Activated CD4-positive, alpha-beta T cell treated with anti-CD3 and anti-CD28 coated beads, Interleukin-2, amount 10 ng/mL, durations not matched to agents 7 days and 5 days (primary cell): ENCODE measurements around the gene STOX2. TPM values are rescaled to one million over a fixed set of nuclear protein-coding genes. Genes with fewer than 3 reads are reported as not detected.

Experiments
- CTCF ChIA-PET: fragments of 350-600 bp; sonication (Branson Sonifier 250); formaldehyde crosslinking; loops from one replicate; lab custom pipeline; 2021; ENCODE audit warnings: antibody characterized with exemption; lab: Charles Lee
- POLR2A ChIA-PET: fragments of 350-600 bp; sonication (Branson Sonifier 250); formaldehyde crosslinking; loops from one replicate; lab custom pipeline; 2021; ENCODE audit warnings: antibody characterized with exemption; lab: Charles Lee
- DNase-seq: peaks from one replicate; pipeline ENCODE4 v3.0.0-alpha.2; 2020
- H3K27ac Mint-ChIP-seq: one replicate; pipeline ENCODE4 v1.8.0; 2021; ENCODE audit warnings: mild to moderate bottlenecking, moderate library complexity, mixed read lengths
- H3K27me3 Mint-ChIP-seq: one replicate; pipeline ENCODE4 v1.8.0; 2021; ENCODE audit warnings: mixed read lengths
- H3K36me3 Mint-ChIP-seq: one replicate; pipeline ENCODE4 v1.8.0; 2021; ENCODE audit warnings: low read depth, mixed read lengths
- H3K4me1 Mint-ChIP-seq: one replicate; pipeline ENCODE4 v1.8.0; 2021; ENCODE audit warnings: mixed read lengths
- H3K4me3 Mint-ChIP-seq: one replicate; pipeline ENCODE4 v1.8.0; 2021; ENCODE audit warnings: mild to moderate bottlenecking, moderate library complexity, mixed read lengths
- H3K9me3 Mint-ChIP-seq: one replicate; pipeline ENCODE4 v1.8.0; 2021; ENCODE audit warnings: mixed read lengths
- total RNA-seq, 2 experiments: library from RNA; stranded (reverse); gene quantifications; one replicate each; pipeline ENCODE4 v1.2.3, GENCODE V29; 2021

STOX2 gene
- total RNA-seq, 2 experiments from 2014 or later: not detected

GRCh38 chr4:183873409-183874185 is 31.5 kb upstream of the STOX2 start:
- no peak overlapping the region for H3K4me3 Mint-ChIP-seq
- H3K36me3 Mint-ChIP-seq: no peaks in the 10 kb centered on the region
- peaks cover 2% of the 10 kb centered on the region for H3K27me3 Mint-ChIP-seq
- POLR2A ChIA-PET: no interaction called here
- CTCF ChIA-PET: no interaction called here
- H3K9me3 Mint-ChIP-seq: no peaks in the 10 kb centered on the region
- H3K27ac Mint-ChIP-seq: no peak overlapping the region
- no peaks in the 10 kb centered on the region for H3K4me1 Mint-ChIP-seq
- no peak for DNase-seq

- Mint-ChIP-seq H3K4me3 (no peak overlapping the region), H3K4me1 (no peaks in the 10 kb centered on the region), H3K9me3 (no peaks in the 10 kb centered on the region), H3K27me3 (peaks cover 2% of the 10 kb centered on the region), H3K36me3 (no peaks in the 10 kb centered on the region), H3K27ac (no peak overlapping the region)
- ChIA-PET CTCF (no interaction called here), POLR2A (no interaction called here)
- no peak for DNase-seq
Measured at GRCh38 chr4:183875251-183875825, 29.8 kb upstream of the STOX2 start.

- no peaks in the 10 kb centered on the region for H3K4me1 Mint-ChIP-seq
- no peaks in the 10 kb centered on the region for H3K36me3 Mint-ChIP-seq
- ChIA-PET CTCF (no interaction called here), POLR2A (no interaction called here)
- no peak for DNase-seq
- no peak overlapping the region for H3K4me3 Mint-ChIP-seq
- H3K9me3 Mint-ChIP-seq: no peaks in the 10 kb centered on the region
- H3K27me3 Mint-ChIP-seq: peaks cover 2% of the 10 kb centered on the region
- no peak overlapping the region for H3K27ac Mint-ChIP-seq
Measured at GRCh38 chr4:183876268-183876934, 28.7 kb upstream of the STOX2 start.

- ChIA-PET CTCF (interaction anchor here (0.7 kb wide), 1 partner anchor 39 kb away, joined by 3 read pairs; no protein-coding TSS in a partner anchor), POLR2A (no interaction called here)
- H3K9me3 Mint-ChIP-seq: no peaks in the 10 kb centered on the region
- DNase-seq: no peak
- H3K4me1 Mint-ChIP-seq: no peaks in the 10 kb centered on the region
- no peaks in the 10 kb centered on the region for H3K36me3 Mint-ChIP-seq
- H3K27me3 Mint-ChIP-seq: no peaks in the 10 kb centered on the region
- no peak overlapping the region for H3K4me3 Mint-ChIP-seq
- H3K27ac Mint-ChIP-seq: no peak overlapping the region
Measured at GRCh38 chr4:183878251-183878970, 26.7 kb upstream of the STOX2 start.

- no peak for DNase-seq
- Mint-ChIP-seq H3K27ac (no peak overlapping the region), H3K27me3 (peaks cover 2% of the 10 kb centered on the region), H3K9me3 (no peaks in the 10 kb centered on the region), H3K4me1 (no peaks in the 10 kb centered on the region), H3K36me3 (no peaks in the 10 kb centered on the region), H3K4me3 (no peak overlapping the region)
- ChIA-PET CTCF (no interaction called here), POLR2A (no interaction called here)
Measured at GRCh38 chr4:183885205-183885720, 19.8 kb upstream of the STOX2 start.

- H3K27me3 Mint-ChIP-seq: peaks cover 2% of the 10 kb centered on the region
- no peaks in the 10 kb centered on the region for H3K9me3 Mint-ChIP-seq
- H3K4me3 Mint-ChIP-seq: no peak overlapping the region
- ChIA-PET CTCF (interaction anchor here (0.6 to 0.9 kb wide), 3 partner anchors 51 to 286 kb away, joined by 3 to 5 read pairs (median 3); no protein-coding TSS in a partner anchor), POLR2A (no interaction called here)
- no peak overlapping the region for H3K27ac Mint-ChIP-seq
- no peaks in the 10 kb centered on the region for H3K36me3 Mint-ChIP-seq
- no peak for DNase-seq
- no peaks in the 10 kb centered on the region for H3K4me1 Mint-ChIP-seq
Measured at GRCh38 chr4:183887351-183887750, 17.8 kb upstream of the STOX2 start.

GRCh38 chr4:183888564-183888963 is 16.5 kb upstream of the STOX2 start:
- H3K4me1 Mint-ChIP-seq: no peaks in the 10 kb centered on the region
- POLR2A ChIA-PET: no interaction called here
- peaks cover 2% of the 10 kb centered on the region for H3K27me3 Mint-ChIP-seq
- H3K36me3 Mint-ChIP-seq: no peaks in the 10 kb centered on the region
- H3K4me3 Mint-ChIP-seq: no peak overlapping the region
- H3K9me3 Mint-ChIP-seq: no peaks in the 10 kb centered on the region
- CTCF ChIA-PET: no interaction called here
- no peak for DNase-seq
- no peak overlapping the region for H3K27ac Mint-ChIP-seq

GRCh38 chr4:183889190-183889589 is 15.9 kb upstream of the STOX2 start:
- ChIA-PET CTCF (no interaction called here), POLR2A (no interaction called here)
- no peak for DNase-seq
- H3K27me3 Mint-ChIP-seq: peaks cover 2% of the 10 kb centered on the region
- H3K4me1 Mint-ChIP-seq: no peaks in the 10 kb centered on the region
- H3K36me3 Mint-ChIP-seq: no peaks in the 10 kb centered on the region
- no peaks in the 10 kb centered on the region for H3K9me3 Mint-ChIP-seq
- no peak overlapping the region for H3K27ac Mint-ChIP-seq
- H3K4me3 Mint-ChIP-seq: no peak overlapping the region

GRCh38 chr4:183897193-183897592 is 7.9 kb upstream of the STOX2 start:
- Mint-ChIP-seq H3K4me1 (no peaks in the 10 kb centered on the region), H3K9me3 (no peaks in the 10 kb centered on the region), H3K4me3 (no peak overlapping the region), H3K36me3 (no peaks in the 10 kb centered on the region), H3K27me3 (peaks cover 26% of the 10 kb centered on the region), H3K27ac (no peak overlapping the region)
- CTCF ChIA-PET: no interaction called here
- DNase-seq: no peak
- POLR2A ChIA-PET: no interaction called here

- ChIA-PET POLR2A (no interaction called here), CTCF (interaction anchor here (0.6 kb wide), 1 partner anchor 1724 kb away, joined by 4 read pairs; no protein-coding TSS in a partner anchor)
- no peak for DNase-seq
- Mint-ChIP-seq H3K4me1 (no peaks in the 10 kb centered on the region), H3K27ac (no peak overlapping the region), H3K9me3 (no peaks in the 10 kb centered on the region), H3K4me3 (no peak overlapping the region), H3K27me3 (peaks cover 38% of the 10 kb centered on the region), H3K36me3 (no peaks in the 10 kb centered on the region)
Measured at GRCh38 chr4:183898456-183898855, 6.7 kb upstream of the STOX2 start.

GRCh38 chr4:183903021-183903760 is 1.9 kb upstream of the STOX2 start:
- no peak overlapping the region for H3K27ac Mint-ChIP-seq
- CTCF ChIA-PET: no interaction called here
- H3K4me1 Mint-ChIP-seq: peaks cover 2% of the 10 kb centered on the region
- no peak for DNase-seq
- peaks cover 74% of the 10 kb centered on the region for H3K27me3 Mint-ChIP-seq
- no peaks in the 10 kb centered on the region for H3K9me3 Mint-ChIP-seq
- no peaks in the 10 kb centered on the region for H3K36me3 Mint-ChIP-seq
- POLR2A ChIA-PET: no interaction called here
- H3K4me3 Mint-ChIP-seq: no peak overlapping the region
